GM12878 (cell line): ENCODE measurements around the gene MEGF6. TPM values are rescaled to one million over a fixed set of nuclear protein-coding genes. Genes with fewer than 3 reads are reported as not detected.

ENCODE experiments used
- ATAC-seq: fragments of 200-7000 bp; cut with Tn5 transposase; 3 replicates; pipeline ENCODE4 v1.9.1; 2020; ENCODE audit warnings: mild to moderate bottlenecking, moderate library complexity
- BruUV-seq: library from RNA; stranded (reverse); fragments of 400-500 nt; replicated peaks from 2 replicates; lab custom pipeline; 2021; lab: Mats Ljungman, UMichigan
- CTCF ChIA-PET: fragments of 300-600 bp; sonication (Branson Sonifier 250); formaldehyde crosslinking; extraction: SDS; loops from one replicate; lab custom pipeline; 2021; ENCODE audit warnings: inconsistent platforms; lab: Yijun Ruan, JAX
- POLR2A ChIA-PET: fragments of 350-600 bp; formaldehyde crosslinking; extraction: SDS; loops from one replicate; lab custom pipeline; 2021; ENCODE audit warnings: inconsistent platforms; lab: Charles Lee
- RAD21 ChIA-PET: fragments of 300-600 bp; sonication (Branson Sonifier 250); formaldehyde crosslinking; loops from one replicate; lab custom pipeline; 2023; ENCODE audit warnings: antibody characterized with exemption; ENCODE audit not compliant: unreplicated experiment; lab: Charles Lee
- SMC1A ChIA-PET: fragments of 300-600 bp; sonication (Branson Sonifier 250); formaldehyde crosslinking; loops from one replicate; lab custom pipeline; 2023; ENCODE audit not compliant: unreplicated experiment, uncharacterized antibody; lab: Charles Lee
- DNase-seq: peaks from one replicate; pipeline ENCODE4 v3.0.0-alpha.2; 2011; ENCODE audit warnings: low read depth, low spot score
- FAIRE-seq: peaks from 3 replicates; lab custom pipeline; 2011; peaks lifted over from hg19 to GRCh38; lab: Jason Lieb, UNC
- H2AFZ ChIP-seq: 2 replicates; pipeline ENCODE4 v1.6.0; 2011; ENCODE audit warnings: low read depth, low read length, control low read depth; ENCODE audit not compliant: control insufficient read depth
- H3K27ac ChIP-seq: 2 replicates; pipeline ENCODE4 v1.5.1; 2011; ENCODE audit warnings: control low read depth; ENCODE audit not compliant: control insufficient read depth, insufficient read depth
- H3K27me3 ChIP-seq, 2 experiments: replicated peaks in 1 of 2; 2 replicates each; pipeline versions ENCODE4 v1.6.0 to v1.6.1; 2011; ENCODE audit warnings: low read length in 1 of 2; ENCODE audit not compliant: control insufficient read depth in 2 of 2, insufficient read depth in 2 of 2
- H3K36me3 ChIP-seq, 2 experiments: 2 replicates each; pipeline ENCODE4 v1.5.1; 2011; ENCODE audit warnings: low read length in 1 of 2; ENCODE audit not compliant: control insufficient read depth in 2 of 2, insufficient read depth in 2 of 2
- H3K4me1 ChIP-seq: 2 replicates; pipeline ENCODE4 v1.6.1; 2011; ENCODE audit warnings: mild to moderate bottlenecking, low read length, moderate library complexity, mixed read lengths; ENCODE audit not compliant: control insufficient read depth, insufficient read depth
- H3K4me2 ChIP-seq: 2 replicates; pipeline ENCODE4 v1.6.0; 2011; ENCODE audit warnings: control low read depth; ENCODE audit not compliant: control insufficient read depth, insufficient read depth
- H3K4me3 ChIP-seq: fragments of 200-600 bp; sonication (generic); 2 replicates; pipeline ENCODE4 v1.5.1; 2016
- H3K79me2 ChIP-seq: 2 replicates; pipeline ENCODE4 v1.6.0; 2011; ENCODE audit warnings: low read length; ENCODE audit not compliant: control insufficient read depth, insufficient read depth
- H3K9ac ChIP-seq: 2 replicates; pipeline ENCODE4 v1.8.0; 2011; ENCODE audit warnings: low read length, control low read depth, mixed read lengths; ENCODE audit not compliant: control insufficient read depth, insufficient read depth
- H3K9me3 ChIP-seq: replicated peaks from 3 replicates; pipeline ENCODE4 v1.5.1; 2011; ENCODE audit warnings: mild to moderate bottlenecking, low read length; ENCODE audit not compliant: control insufficient read depth, insufficient read depth
- H4K20me1 ChIP-seq: 2 replicates; pipeline ENCODE4 v1.6.0; 2011; ENCODE audit not compliant: control insufficient read depth, insufficient read depth
- BMI1 ChIP-seq: fragments of 450-650 bp; IDR thresholded peaks from 2 replicates; pipeline ENCODE4 v1.6.1; 2016; ENCODE audit warnings: mild to moderate bottlenecking, moderate library complexity, borderline replicate concordance
- E4F1 ChIP-seq: fragments of 450-650 bp; IDR thresholded peaks from 2 replicates; pipeline ENCODE4 v1.6.1; 2018; ENCODE audit warnings: borderline replicate concordance, mild to moderate bottlenecking; ENCODE audit not compliant: partially characterized antibody
- ETV6 ChIP-seq, 2 experiments: fragments of 450-650 bp in 1 of 2; IDR thresholded peaks in 1 of 2; conservative IDR thresholded peaks in 1 of 2; 2 replicates each; pipeline ENCODE4 v1.6.1; 2014; ENCODE audit warnings: antibody characterized with exemption in 1 of 2, borderline replicate concordance in 1 of 2, low read depth in 1 of 2, mild to moderate bottlenecking in 1 of 2, moderate library complexity in 1 of 2
- FOS ChIP-seq: IDR thresholded peaks from 3 replicates; pipeline ENCODE4 v1.6.1; 2011; ENCODE audit warnings: borderline replicate concordance; ENCODE audit not compliant: insufficient read length; ENCODE audit errors: extremely low read depth
- FOXM1 ChIP-seq: IDR thresholded peaks from 2 replicates; pipeline ENCODE4 v1.6.1; 2012; ENCODE audit warnings: low read depth, mild to moderate bottlenecking, inconsistent platforms, low read length, moderate library complexity
- HDAC6 ChIP-seq: fragments of 200-600 bp; sonication (generic); IDR thresholded peaks from one replicate; pipeline ENCODE4 v1.8.0; 2017; ENCODE audit warnings: antibody characterized with exemption; ENCODE audit not compliant: unreplicated experiment
- KDM1A ChIP-seq: fragments of 200-600 bp; sonication (generic); IDR thresholded peaks from 2 replicates; pipeline ENCODE4 v1.6.1; 2016; ENCODE audit warnings: borderline replicate concordance
- MYB ChIP-seq: fragments of 150-350 bp; IDR thresholded peaks from 2 replicates; pipeline ENCODE4 v1.6.1; 2014; ENCODE audit warnings: mild to moderate bottlenecking, low read depth, low read length, borderline replicate concordance
- NBN ChIP-seq: fragments of 450-650 bp; IDR thresholded peaks from 2 replicates; pipeline ENCODE4 v1.6.1; 2016
- NFIC ChIP-seq: IDR thresholded peaks from 2 replicates; pipeline ENCODE4 v1.6.1; 2012; ENCODE audit warnings: low read depth, mild to moderate bottlenecking, inconsistent platforms, low read length, moderate library complexity
- NFYB ChIP-seq: IDR thresholded peaks from 2 replicates; pipeline ENCODE4 v1.6.1; 2011; ENCODE audit warnings: low read depth, mild to moderate bottlenecking, low read length, improper control_type of control experiment, moderate library complexity; ENCODE audit not compliant: insufficient read depth
- POLR2AphosphoS2 ChIP-seq: IDR thresholded peaks from 2 replicates; pipeline ENCODE4 v1.6.1; 2011; ENCODE audit warnings: low read depth, mild to moderate bottlenecking, low read length, improper control_type of control experiment, moderate library complexity
- POLR2AphosphoS5 ChIP-seq: IDR thresholded peaks from 2 replicates; pipeline ENCODE4 v1.6.1; 2011; ENCODE audit warnings: mild to moderate bottlenecking, low read length, inconsistent platforms
- TCF12 ChIP-seq: IDR thresholded peaks from 2 replicates; pipeline ENCODE4 v1.6.1; 2011; ENCODE audit warnings: low read depth, mild to moderate bottlenecking, low read length
- USF1 ChIP-seq: IDR thresholded peaks from 2 replicates; pipeline ENCODE4 v1.6.1; 2011; ENCODE audit warnings: borderline replicate concordance, low read depth, mild to moderate bottlenecking, moderate library complexity, mixed read lengths, low read length; ENCODE audit not compliant: insufficient read depth; ENCODE audit errors: extremely low read length
- ZZZ3 ChIP-seq: IDR thresholded peaks from 2 replicates; pipeline ENCODE4 v1.6.1; 2011; ENCODE audit warnings: low read depth; ENCODE audit not compliant: control insufficient read depth, insufficient read length
- WGBS: methylation state at CpG from one replicate; pipeline ENCODE4 v1.1.6; 2016; ENCODE audit warnings: low lambda C conversion rate; ENCODE audit not compliant: insufficient replicate concordance, insufficient coverage; ENCODE audit errors: missing lambda C conversion rate; 5-methylcytosine and 5-hydroxymethylcytosine counted together
- in situ Hi-C: fragments of 300-500 bp; cut with MboI; formaldehyde crosslinking; loops from 9 replicates; pipeline ENCODE4 v1.14.3; 2018; ENCODE audit warnings: mixed read lengths
- intact Hi-C: fragments of 100-400 bp; cut with micrococcal nuclease; formaldehyde crosslinking; loops from one replicate; pipeline ENCODE4 v1.14.2; 2022; ENCODE audit not compliant: unreplicated experiment
- polyA plus RNA-seq, 11 experiments: library from polyadenylated mRNA; depleted of rRNA in 4 of 11; unstranded in 6 of 11; stranded (reverse) in 5 of 11; fragments of >200 nt; fragmentation: Nextera tagmentation in 4 of 11; fragmentation: Illumina TruSeq in 1 of 11; extraction: Ambion mirVana in 4 of 11; extraction: Trizol in 1 of 11; gene quantifications; 1 replicate in 1 of 11; 2 replicates in 10 of 11; pipeline versions ENCODE4 v1.2.1 to v1.2.3, GENCODE V29; 2011 to 2016; ENCODE audit warnings: inconsistent platforms in 2 of 11, missing spikeins in 2 of 11, low read depth in 1 of 11
- total RNA-seq, 4 experiments: library from RNA; depleted of rRNA in 3 of 4; stranded (reverse); fragments of >200 nt in 3 of 4; fragmentation: Illumina TruSeq in 1 of 4; extraction: Trizol in 1 of 4; gene quantifications; 2 replicates each; pipeline versions ENCODE4 v1.2.1 to v1.2.3, GENCODE V29; 2013 to 2021

The MEGF6 gene
- total and polyA plus RNA-seq, 10 of the 15 experiments (the other 5 are each of a cell fraction or from before 2014, with no cell fraction given), result 0.03 to 0.41 TPM; not detected in 8

GRCh38 chr1:3498246-3498930 lies 112.9 kb downstream of the MEGF6 start (continued):
- TF ChIP-seq ZZZ3, result no peak
- TF ChIP-seq HDAC6, result no peak
- no peak for TF ChIP-seq POLR2AphosphoS5
- no peak for TF ChIP-seq ETV6 (conservative IDR thresholded peaks at IDR 0.05 in 1 of 2, IDR thresholded peaks at IDR 0.05 in 1 of 2; ENCODE audit: borderline replicate concordance in 1 of 2, low read depth in 1 of 2)

GRCh38 chr1:3497521-3497920 lies 113.8 kb downstream of the MEGF6 start:
- RAD21 ChIA-PET, result no interaction called here
- intact Hi-C loops, result no loop called here
- Histone ChIP-seq H3K9me3 (no peaks in the 10 kb centered on the region), H3K4me2 (no peak overlapping the region), H3K4me1 (no peaks in the 10 kb centered on the region), H3K36me3 (no peaks in the 10 kb centered on the region), H3K27me3 (no peaks in the 10 kb centered on the region), H2AFZ (no peak overlapping the region), H3K79me2 (no peaks in the 10 kb centered on the region), H3K4me3 (no peak overlapping the region), H3K27ac (no peak overlapping the region), H3K9ac (no peak overlapping the region), H4K20me1 (no peaks in the 10 kb centered on the region)
- SMC1A ChIA-PET, result no interaction called here
- in situ Hi-C loops, result no loop called here
- ATAC-seq, result no peak
- DNase-seq, result no peak
- no TSS peak for BruUV-seq
- FAIRE-seq, result no peak
- WGBS, result 17% methylated on average over 19 of the region's 19 CpGs
- POLR2A ChIA-PET, result no interaction called here
- CTCF ChIA-PET, result no interaction called here
- no peak for TF ChIP-seq NFIC
- TF ChIP-seq POLR2AphosphoS2, result no peak
- TF ChIP-seq BMI1, result no peak
- TF ChIP-seq NFYB, result no peak
- no peak for TF ChIP-seq KDM1A
- no peak for TF ChIP-seq E4F1
- TF ChIP-seq FOS, result no peak
- TF ChIP-seq FOXM1, result no peak
- TF ChIP-seq NBN, result no peak
- TF ChIP-seq MYB, result no peak
- TF ChIP-seq USF1, result no peak
- TF ChIP-seq TCF12, result no peak
